CD8-positive, alpha-beta memory T cell (primary cell): ENCODE data around the gene SH3RF1. TPM values are rescaled to one million over a fixed set of nuclear protein-coding genes. Genes with fewer than 3 reads are reported as not detected.

ENCODE experiments used
- CTCF ChIA-PET: fragments of 350-600 bp; sonication (Branson Sonifier 250); formaldehyde crosslinking; loops from one replicate; lab custom pipeline; 2021; ENCODE audit warnings: antibody characterized with exemption; lab: Charles Lee
- POLR2A ChIA-PET: fragments of 350-600 bp; sonication (Branson Sonifier 250); formaldehyde crosslinking; loops from one replicate; lab custom pipeline; 2021; ENCODE audit warnings: antibody characterized with exemption; lab: Charles Lee
- DNase-seq, 5 donors: peaks; one replicate each; pipeline versions ENCODE4 v3.0.0 to v3.0.0-alpha.2; 2020 to 2022; ENCODE audit warnings: mixed read lengths in 1 of 5
- H3K27ac ChIP-seq: one replicate; pipeline ENCODE4 v1.7.0; 2013; ENCODE audit warnings: low read depth, mild to moderate bottlenecking, low read length, moderate library complexity
- H3K27me3 ChIP-seq: 2 replicates; pipeline ENCODE4 v1.7.0; 2013; ENCODE audit warnings: low read length, mild to moderate bottlenecking; ENCODE audit not compliant: insufficient read depth, poor library complexity, severe bottlenecking
- H3K36me3 ChIP-seq: 2 replicates; pipeline ENCODE4 v1.7.0; 2013; ENCODE audit warnings: mild to moderate bottlenecking, low read length, moderate library complexity; ENCODE audit not compliant: insufficient read depth
- H3K4me1 ChIP-seq: 2 replicates; pipeline ENCODE4 v1.7.0; 2013; ENCODE audit warnings: mild to moderate bottlenecking, low read length, moderate library complexity; ENCODE audit not compliant: insufficient read depth
- H3K4me3 ChIP-seq: 2 replicates; pipeline ENCODE4 v1.7.0; 2013; ENCODE audit warnings: mild to moderate bottlenecking, low read length
- H3K9me3 ChIP-seq: 2 replicates; pipeline ENCODE4 v1.7.0; 2013; ENCODE audit warnings: mild to moderate bottlenecking, low read length
- H3K27ac Mint-ChIP-seq, 8 donors: one replicate each; pipeline ENCODE4 v1.8.0; 2020 to 2021; ENCODE audit warnings: mixed read lengths in 8 of 8, mild to moderate bottlenecking in 6 of 8, inconsistent platforms in 3 of 8, moderate library complexity in 3 of 8
- H3K27me3 Mint-ChIP-seq, 2 donors: one replicate each; pipeline ENCODE4 v1.8.0; 2020 to 2021; ENCODE audit warnings: mixed read lengths in 2 of 2, mild to moderate bottlenecking in 1 of 2, moderate library complexity in 1 of 2
- H3K36me3 Mint-ChIP-seq, 3 donors: one replicate each; pipeline ENCODE4 v1.8.0; 2020 to 2021; ENCODE audit warnings: mixed read lengths in 3 of 3, inconsistent platforms in 1 of 3, mild to moderate bottlenecking in 1 of 3
- H3K4me1 Mint-ChIP-seq, 3 donors: one replicate each; pipeline ENCODE4 v1.8.0; 2020 to 2021; ENCODE audit warnings: mixed read lengths in 3 of 3, inconsistent platforms in 1 of 3, mild to moderate bottlenecking in 1 of 3
- H3K4me3 Mint-ChIP-seq, 7 donors: one replicate each; pipeline ENCODE4 v1.8.0; 2020 to 2021; ENCODE audit warnings: mixed read lengths in 7 of 7, mild to moderate bottlenecking in 6 of 7, moderate library complexity in 4 of 7, inconsistent platforms in 2 of 7
- H3K9me3 Mint-ChIP-seq, 5 donors: one replicate each; pipeline ENCODE4 v1.8.0; 2020 to 2022; ENCODE audit warnings: mixed read lengths in 5 of 5, mild to moderate bottlenecking in 3 of 5, moderate library complexity in 2 of 5, inconsistent platforms in 1 of 5
- polyA plus RNA-seq: library from polyadenylated mRNA; unstranded; fragments of 300-500 nt; fragmentation: Illumina TruSeq; gene quantifications from one replicate; pipeline ENCODE4 v1.2.3, GENCODE V29; 2021
- total RNA-seq, 2 experiments: library from RNA; stranded (reverse); gene quantifications; one replicate each; pipeline ENCODE4 v1.2.3, GENCODE V29; 2021

SH3RF1 gene
- total RNA-seq (1 to 10 TPM; 1.1 to 1.4 TPM), polyA plus RNA-seq (not detected)

- ChIA-PET POLR2A (no interaction called here), CTCF (no interaction called here)
- peak in 1 of 5 donors; percentile 1 for DNase-seq
- H3K36me3 ChIP-seq = no peaks in the 10 kb centered on the region
- Mint-ChIP-seq H3K27ac (no peak within 1 kb of the TSS), H3K4me1 (peaks cover 13 to 25% (median 24%) of the 10 kb centered on the region in 3 donors), H3K36me3 (no peaks in the 10 kb centered on the region), H3K4me3 (peak within 1 kb of the TSS; percentile 57 to 76 (median 70)), H3K27me3 (peaks cover 26 to 77% of the 10 kb centered on the region in 2 donors), H3K9me3 (peaks cover 0 to 5% (median 0%) of the 10 kb centered on the region in 5 donors)
- no peaks in the 10 kb centered on the region for H3K9me3 ChIP-seq
- H3K27me3 ChIP-seq = peaks cover 13% of the 10 kb centered on the region
- peak within 1 kb of the TSS; percentile 26 for H3K4me3 ChIP-seq
- no peak within 1 kb of the TSS for H3K27ac ChIP-seq
- peaks cover 5% of the 10 kb centered on the region for H3K4me1 ChIP-seq
Observed at GRCh38 chr4:169270810-169271691, at the start of gene SH3RF1. SH3RF1 (minus strand) TSS chr4:169270956; CDS start chr4:169269212, 1,744 bp downstream.

DNA sequence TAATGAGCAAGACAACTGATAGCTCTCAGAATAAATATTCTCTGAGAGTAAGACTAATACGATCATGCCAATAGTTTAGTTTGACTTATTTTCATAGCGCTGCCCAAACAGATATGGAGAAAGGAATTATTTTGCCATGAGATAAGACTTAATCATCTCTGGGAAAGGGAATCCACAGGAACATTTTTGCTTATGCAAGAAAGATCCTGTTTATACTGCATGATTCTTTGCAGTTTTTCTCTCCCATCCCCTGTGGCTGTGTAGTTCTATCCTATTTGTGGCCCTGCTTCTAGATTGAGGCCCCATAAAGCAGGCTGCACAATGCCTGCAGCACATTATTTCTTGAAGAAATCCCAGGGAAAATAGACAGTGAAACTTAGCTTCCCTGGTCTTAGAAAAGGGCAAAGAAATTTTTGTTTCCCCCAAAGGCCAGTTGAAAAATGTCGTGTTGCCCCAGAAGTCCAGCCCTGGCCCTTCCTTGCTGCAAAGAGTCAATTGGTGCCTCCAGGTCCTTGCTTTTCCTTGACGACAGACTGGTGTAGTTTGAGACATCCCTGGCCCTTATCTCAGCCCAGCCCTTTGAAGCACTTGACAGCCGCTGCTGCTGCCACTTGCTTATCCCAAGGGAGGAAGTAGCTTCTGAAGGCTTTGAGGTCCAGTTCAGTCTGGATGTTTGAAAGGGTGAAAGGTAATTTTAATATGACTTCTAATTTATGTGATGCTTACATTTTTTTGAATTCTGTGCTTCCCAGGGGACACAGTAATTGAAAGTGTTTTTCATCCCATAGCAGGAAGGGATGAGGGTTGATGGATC, 45.0 kb upstream of the SH3RF1 start:
- H3K27ac ChIP-seq = no peak overlapping the region
- H3K4me3 ChIP-seq = no peak overlapping the region
- H3K4me1 ChIP-seq = no peaks in the 10 kb centered on the region
- DNase-seq = no peak
- ChIA-PET CTCF (no interaction called here), POLR2A (no interaction called here)
- H3K27me3 ChIP-seq = no peaks in the 10 kb centered on the region
- no peaks in the 10 kb centered on the region for H3K36me3 Mint-ChIP-seq
- no peaks in the 10 kb centered on the region for H3K4me1 Mint-ChIP-seq
- H3K9me3 ChIP-seq = no peaks in the 10 kb centered on the region
- no peak overlapping the region for H3K27ac Mint-ChIP-seq
- H3K4me3 Mint-ChIP-seq = no peak overlapping the region
- H3K27me3 Mint-ChIP-seq = peaks cover 18 to 40% of the 10 kb centered on the region in 2 donors
- no peaks in the 10 kb centered on the region for H3K9me3 Mint-ChIP-seq
- no peaks in the 10 kb centered on the region for H3K36me3 ChIP-seq

DNA sequence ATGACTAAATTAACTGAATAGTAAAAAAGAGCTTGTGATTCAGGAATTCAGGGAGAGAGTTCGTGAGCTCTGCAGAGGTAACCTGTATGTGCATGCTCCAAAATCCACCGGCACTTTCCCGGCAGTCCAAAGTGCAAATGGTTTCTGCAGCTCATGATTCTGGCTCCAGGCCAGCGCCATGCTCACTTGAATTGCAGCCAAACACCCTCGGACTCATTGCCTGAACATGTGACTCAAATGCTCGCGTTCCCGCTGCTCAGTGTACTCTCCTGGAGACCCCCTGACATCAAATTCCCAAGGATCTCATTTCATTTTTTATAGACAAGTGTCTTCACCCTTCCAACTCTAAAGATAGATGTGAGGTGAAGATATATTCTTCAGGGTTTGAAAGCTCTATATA, 44.1 kb upstream of the SH3RF1 start:
- CTCF ChIA-PET = no interaction called here
- no peak overlapping the region for H3K4me3 Mint-ChIP-seq

DNA sequence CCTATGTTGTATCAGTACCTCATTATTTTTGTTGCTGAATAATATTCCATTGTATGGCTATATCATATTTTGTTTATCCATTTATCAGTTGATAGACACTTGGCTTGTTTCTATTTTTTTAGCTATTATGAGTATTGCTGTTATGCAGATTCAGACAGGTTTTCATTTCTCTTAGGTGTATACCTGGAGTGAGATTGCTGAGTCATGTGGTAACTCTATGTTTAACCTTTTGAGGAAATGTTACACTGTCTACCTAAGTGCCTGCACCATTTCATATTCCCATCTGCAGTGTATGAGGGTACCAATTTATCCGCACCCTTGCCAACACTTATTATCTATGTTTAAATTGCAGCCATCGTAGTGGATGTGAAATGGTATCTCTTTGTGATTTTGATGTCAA, 43.0 kb upstream of the SH3RF1 start:
- POLR2A ChIA-PET = no interaction called here
- H3K36me3 ChIP-seq = no peaks in the 10 kb centered on the region
- CTCF ChIA-PET = no interaction called here

More for the DNA sequence above, 44.1 kb upstream of the SH3RF1 start:
- Histone ChIP-seq H3K36me3 (no peaks in the 10 kb centered on the region), H3K9me3 (no peaks in the 10 kb centered on the region), H3K27me3 (no peaks in the 10 kb centered on the region), H3K27ac (no peak overlapping the region), H3K4me1 (no peaks in the 10 kb centered on the region), H3K4me3 (no peak overlapping the region)
- Mint-ChIP-seq H3K27me3 (peaks cover 15 to 40% of the 10 kb centered on the region in 2 donors), H3K4me1 (no peaks in the 10 kb centered on the region), H3K36me3 (no peaks in the 10 kb centered on the region), H3K9me3 (no peaks in the 10 kb centered on the region), H3K27ac (no peak overlapping the region)
- POLR2A ChIA-PET = no interaction called here
- DNase-seq = no peak

DNA sequence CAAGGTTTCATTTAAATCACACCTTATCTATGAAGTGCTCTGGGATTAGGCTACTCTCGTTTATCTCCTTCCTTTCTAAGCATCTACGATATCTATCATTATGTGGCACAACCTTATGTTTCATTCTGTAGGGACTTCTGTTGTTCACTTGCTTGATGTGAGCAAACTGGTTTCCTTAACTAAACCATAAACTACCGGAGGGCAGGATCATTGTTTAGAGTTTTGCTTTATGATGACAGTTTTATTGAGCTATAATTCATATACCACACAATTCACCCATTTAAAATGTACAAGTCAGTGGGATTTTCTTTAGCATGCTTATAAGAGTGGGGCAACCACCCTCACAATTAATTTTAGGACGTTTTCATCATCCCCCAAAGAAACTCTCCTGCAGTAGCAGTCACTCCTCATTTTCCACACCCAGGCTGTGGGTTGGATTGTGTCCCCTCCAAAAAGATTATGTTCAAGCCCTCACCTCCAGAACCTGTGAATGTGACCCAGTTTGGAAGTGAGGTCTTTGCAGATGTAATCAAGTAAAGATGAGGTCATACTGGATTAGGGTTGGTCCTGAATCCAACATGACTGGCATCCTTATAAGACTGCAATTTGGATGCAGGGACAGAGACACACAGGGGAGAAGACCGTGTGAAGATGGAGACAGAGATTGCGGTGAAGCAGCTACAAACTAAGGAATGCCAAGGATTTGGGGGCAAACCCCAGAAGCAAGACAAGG, 42.1 kb upstream of the SH3RF1 start:
- H3K4me1 Mint-ChIP-seq = no peaks in the 10 kb centered on the region
- DNase-seq = no peak
- H3K27me3 Mint-ChIP-seq = peaks cover 6 to 37% of the 10 kb centered on the region in 2 donors
- H3K4me3 Mint-ChIP-seq = no peak overlapping the region
- no peaks in the 10 kb centered on the region for H3K27me3 ChIP-seq
- no peaks in the 10 kb centered on the region for H3K9me3 ChIP-seq
- H3K4me3 ChIP-seq = no peak overlapping the region
- no peaks in the 10 kb centered on the region for H3K4me1 ChIP-seq
- ChIA-PET POLR2A (no interaction called here), CTCF (no interaction called here)
- H3K27ac Mint-ChIP-seq = no peak overlapping the region
- H3K27ac ChIP-seq = no peak overlapping the region
- H3K9me3 Mint-ChIP-seq = peaks cover 0 to 3% (median 2%) of the 10 kb centered on the region in 5 donors
- no peaks in the 10 kb centered on the region for H3K36me3 ChIP-seq
- H3K36me3 Mint-ChIP-seq = no peaks in the 10 kb centered on the region

More for the DNA sequence above, 43.0 kb upstream of the SH3RF1 start:
- Mint-ChIP-seq H3K27me3 (peaks cover 10 to 37% of the 10 kb centered on the region in 2 donors), H3K36me3 (no peaks in the 10 kb centered on the region), H3K4me3 (no peak overlapping the region), H3K4me1 (no peaks in the 10 kb centered on the region), H3K9me3 (peaks cover 0 to 3% (median 0%) of the 10 kb centered on the region in 5 donors), H3K27ac (no peak overlapping the region)
- Histone ChIP-seq H3K4me3 (no peak overlapping the region), H3K27ac (no peak overlapping the region), H3K4me1 (no peaks in the 10 kb centered on the region), H3K27me3 (no peaks in the 10 kb centered on the region), H3K9me3 (no peaks in the 10 kb centered on the region)
- DNase-seq = no peak

DNA sequence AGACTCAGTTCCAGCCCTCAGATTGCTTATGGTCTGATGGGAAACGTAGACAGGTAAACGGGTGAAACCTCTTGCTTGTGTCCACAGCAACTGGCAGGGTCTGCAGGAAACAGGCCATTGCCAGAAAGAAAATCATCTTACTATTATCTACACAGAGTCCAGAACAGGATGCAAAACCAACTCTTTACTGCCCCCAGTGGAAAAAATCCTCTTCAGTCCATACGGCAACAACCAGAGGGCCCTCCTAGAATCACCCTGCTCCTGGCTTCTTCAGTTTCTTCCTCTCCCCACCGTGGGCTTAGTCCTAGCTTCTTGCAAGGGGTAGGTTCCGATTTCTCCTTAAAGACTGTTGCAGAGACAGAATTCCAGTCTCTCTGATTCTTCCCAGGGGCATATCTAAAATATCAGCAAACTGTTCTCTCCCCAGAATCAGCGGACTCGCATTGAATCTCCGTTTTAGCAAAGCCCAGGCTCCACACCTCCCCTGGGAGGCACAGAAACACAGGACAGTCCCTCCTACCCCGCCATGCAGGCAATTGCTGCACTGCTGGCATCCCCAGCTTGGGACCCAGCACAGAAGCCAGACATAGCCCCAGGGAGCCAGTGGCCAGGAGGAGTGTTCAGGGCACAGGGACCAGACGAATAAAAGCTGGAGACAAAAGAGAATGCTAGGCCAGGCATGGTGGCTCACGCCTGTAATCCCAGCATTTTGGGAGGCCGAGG, 41.0 kb upstream of the SH3RF1 start:
- Histone ChIP-seq H3K27me3 (no peaks in the 10 kb centered on the region), H3K27ac (no peak overlapping the region), H3K4me1 (no peaks in the 10 kb centered on the region), H3K9me3 (no peaks in the 10 kb centered on the region), H3K4me3 (no peak overlapping the region), H3K36me3 (no peaks in the 10 kb centered on the region)
- ChIA-PET CTCF (no interaction called here), POLR2A (no interaction called here)
- peaks cover 0 to 3% (median 2%) of the 10 kb centered on the region in 5 donors for H3K9me3 Mint-ChIP-seq
- no peaks in the 10 kb centered on the region for H3K36me3 Mint-ChIP-seq
- no peak overlapping the region for H3K4me3 Mint-ChIP-seq
- H3K27me3 Mint-ChIP-seq = peaks cover 6 to 31% of the 10 kb centered on the region in 2 donors
- no peak overlapping the region for H3K27ac Mint-ChIP-seq
- H3K4me1 Mint-ChIP-seq = no peaks in the 10 kb centered on the region
- DNase-seq = no peak

DNA sequence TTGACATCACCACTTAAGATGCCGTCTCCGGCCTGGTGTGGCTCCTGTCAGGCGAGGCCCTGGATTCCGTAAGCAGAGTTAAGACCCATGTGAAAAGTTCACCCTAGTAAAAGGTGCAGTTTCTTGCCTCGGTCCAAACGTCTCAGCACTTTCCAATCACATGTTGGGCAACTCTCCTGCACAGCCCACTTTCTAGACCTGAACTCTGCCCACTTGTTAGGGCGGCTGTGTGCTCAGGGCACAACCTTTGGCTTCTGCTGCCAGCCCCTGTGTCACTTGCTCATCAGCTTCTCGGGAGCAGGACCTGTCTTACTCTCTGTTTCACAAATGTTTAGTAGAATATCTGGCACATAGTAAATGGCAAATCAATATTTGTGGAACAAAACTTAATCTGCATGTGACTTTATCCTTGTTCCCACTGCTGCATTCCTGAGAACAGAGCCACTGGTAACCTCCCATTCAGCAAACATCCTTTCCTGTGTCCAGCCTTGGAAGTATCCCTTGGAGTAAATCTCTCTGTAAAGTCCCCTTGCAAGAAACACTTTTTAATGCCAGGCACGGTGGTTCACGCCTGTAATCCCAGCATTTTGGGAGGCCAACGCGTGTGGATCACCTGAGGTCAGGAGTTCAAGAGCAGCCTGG, 38.7 kb upstream of the SH3RF1 start:
- H3K27ac Mint-ChIP-seq = no peak overlapping the region
- no peak overlapping the region for H3K4me3 Mint-ChIP-seq
- no peak overlapping the region for H3K4me3 ChIP-seq
- H3K36me3 ChIP-seq = no peaks in the 10 kb centered on the region
- no peaks in the 10 kb centered on the region for H3K9me3 ChIP-seq
- H3K27me3 Mint-ChIP-seq = peaks cover 0 to 22% of the 10 kb centered on the region in 2 donors
- DNase-seq = no peak
- no peaks in the 10 kb centered on the region for H3K4me1 ChIP-seq
- ChIA-PET CTCF (no interaction called here), POLR2A (no interaction called here)
- H3K27me3 ChIP-seq = no peaks in the 10 kb centered on the region
- no peak overlapping the region for H3K27ac ChIP-seq
- H3K9me3 Mint-ChIP-seq = peaks cover 0 to 3% (median 2%) of the 10 kb centered on the region in 5 donors
- no peaks in the 10 kb centered on the region for H3K4me1 Mint-ChIP-seq
- H3K36me3 Mint-ChIP-seq = no peaks in the 10 kb centered on the region
